GM18907 (cell line): ENCODE results near the gene SEMA3G.

ENCODE experiments used
- ATAC-seq: cut with Tn5 transposase; IDR thresholded peaks from one replicate; pipeline ENCODE4 v1.9.1; 2021; ENCODE audit warnings: mild to moderate bottlenecking, moderate library complexity; ENCODE audit not compliant: unreplicated experiment

Gene SEMA3G

GRCh38 chr3:52479877-52480575 is 35.1 kb upstream of the SEMA3G start:
- ATAC-seq, result no peak

GRCh38 chr3:52479037-52479876 is 34.4 kb upstream of the SEMA3G start:
- ATAC-seq, result no peak

GRCh38 chr3:52477796-52478095 is 32.8 kb upstream of the SEMA3G start:
- no peak for ATAC-seq

- no peak for ATAC-seq
Measured at GRCh38 chr3:52477076-52477795, 32.3 kb upstream of the SEMA3G start.

- no peak for ATAC-seq
Measured at GRCh38 chr3:52473026-52473425, 28.1 kb upstream of the SEMA3G start.

- no peak for ATAC-seq
Measured at GRCh38 chr3:52472239-52473000, 27.5 kb upstream of the SEMA3G start.

- no peak for ATAC-seq
Measured at GRCh38 chr3:52471371-52472238, 26.7 kb upstream of the SEMA3G start.

- ATAC-seq, result no peak
Measured at GRCh38 chr3:52470920-52471319, 26.0 kb upstream of the SEMA3G start.

- ATAC-seq, result no peak
Measured at GRCh38 chr3:52469001-52469400, 24.1 kb upstream of the SEMA3G start.

GRCh38 chr3:52468336-52468735 is 23.4 kb upstream of the SEMA3G start:
- ATAC-seq, result no peak

GRCh38 chr3:52463416-52463815 is 18.5 kb upstream of the SEMA3G start:
- no peak for ATAC-seq

GRCh38 chr3:52461874-52462273 is 17.0 kb upstream of the SEMA3G start:
- ATAC-seq, result no peak

GRCh38 chr3:52458770-52459545 is 14.1 kb upstream of the SEMA3G start:
- ATAC-seq, result no peak

GRCh38 chr3:52458031-52458760 is 13.3 kb upstream of the SEMA3G start:
- no peak for ATAC-seq

GRCh38 chr3:52456800-52457183 is 11.9 kb upstream of the SEMA3G start:
- ATAC-seq, result no peak

GRCh38 chr3:52456169-52456799 is 11.4 kb upstream of the SEMA3G start:
- ATAC-seq, result no peak

- peak; percentile 68 for ATAC-seq
Measured at GRCh38 chr3:52455283-52456168, 10.6 kb upstream of the SEMA3G start, which contains the start of gene NISCH. NISCH (plus strand) TSS chr3:52455604; CDS start chr3:52455642, 38 bp downstream.
